ENCODE measurements around the gene SH2D1A. TPM values are rescaled to one million over a fixed set of nuclear protein-coding genes. Genes with fewer than 3 reads are reported as not detected.
"Not testable (repeated sequence)": the region's sequence is repeated elsewhere in the genome, so short reads cannot be mapped to it uniquely, and the experiment has no call there.

The SH2D1A gene
- total RNA-seq, 2 donors from 2014 or later: 0.52 TPM; not detected in 1

DNA sequence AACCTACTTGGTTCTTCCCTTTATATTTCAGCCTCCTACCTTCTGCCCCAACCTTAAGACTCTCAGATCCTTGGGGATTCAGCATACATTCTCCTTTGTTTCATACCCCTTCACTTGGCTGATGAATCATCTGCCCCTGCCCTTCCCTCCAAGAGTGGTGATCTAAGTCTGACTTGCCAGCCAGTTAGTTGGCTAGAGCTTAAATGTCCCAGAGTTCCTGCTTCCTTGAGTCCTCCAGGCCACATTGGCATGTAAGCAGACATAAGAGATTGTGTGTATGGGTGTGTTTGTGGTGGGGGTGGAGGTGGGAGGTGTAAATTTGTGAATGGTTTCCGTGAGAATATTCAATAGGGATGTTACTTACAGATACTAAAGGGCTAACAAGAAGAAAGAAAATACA is 17.6 kb upstream of the SH2D1A start:
- Histone ChIP-seq H3K9me3 (no peaks in the 10 kb centered on the region), H3K27ac (no peak overlapping the region), H3K4me3 (no peak overlapping the region), H3K36me3 (replicated peaks in 1 of 2; ENCODE audit: insufficient read depth in 1 of 2, low read depth in 2 of 2) (no peaks in the 10 kb centered on the region), H3K4me1 (no peaks in the 10 kb centered on the region), H3K27me3 (no peaks in the 10 kb centered on the region)
- TF ChIP-seq, protein P1, sequence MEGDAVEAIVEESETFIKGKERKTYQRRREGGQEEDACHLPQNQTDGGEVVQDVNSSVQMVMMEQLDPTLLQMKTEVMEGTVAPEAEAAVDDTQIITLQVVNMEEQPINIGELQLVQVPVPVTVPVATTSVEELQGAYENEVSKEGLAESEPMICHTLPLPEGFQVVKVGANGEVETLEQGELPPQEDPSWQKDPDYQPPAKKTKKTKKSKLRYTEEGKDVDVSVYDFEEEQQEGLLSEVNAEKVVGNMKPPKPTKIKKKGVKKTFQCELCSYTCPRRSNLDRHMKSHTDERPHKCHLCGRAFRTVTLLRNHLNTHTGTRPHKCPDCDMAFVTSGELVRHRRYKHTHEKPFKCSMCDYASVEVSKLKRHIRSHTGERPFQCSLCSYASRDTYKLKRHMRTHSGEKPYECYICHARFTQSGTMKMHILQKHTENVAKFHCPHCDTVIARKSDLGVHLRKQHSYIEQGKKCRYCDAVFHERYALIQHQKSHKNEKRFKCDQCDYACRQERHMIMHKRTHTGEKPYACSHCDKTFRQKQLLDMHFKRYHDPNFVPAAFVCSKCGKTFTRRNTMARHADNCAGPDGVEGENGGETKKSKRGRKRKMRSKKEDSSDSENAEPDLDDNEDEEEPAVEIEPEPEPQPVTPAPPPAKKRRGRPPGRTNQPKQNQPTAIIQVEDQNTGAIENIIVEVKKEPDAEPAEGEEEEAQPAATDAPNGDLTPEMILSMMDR (IDR thresholded peaks at IDR 0.05): no peak
- no peak for TF ChIP-seq POLR2A (IDR thresholded peaks at IDR 0.05)
- 67 to 90% methylated on average over 1 of the region's 1 CpG for WGBS, 2 donors
- DNase-seq (no peak), ATAC-seq (no peak)
- intact Hi-C loops (cut with DNase I): no loop called here

DNA sequence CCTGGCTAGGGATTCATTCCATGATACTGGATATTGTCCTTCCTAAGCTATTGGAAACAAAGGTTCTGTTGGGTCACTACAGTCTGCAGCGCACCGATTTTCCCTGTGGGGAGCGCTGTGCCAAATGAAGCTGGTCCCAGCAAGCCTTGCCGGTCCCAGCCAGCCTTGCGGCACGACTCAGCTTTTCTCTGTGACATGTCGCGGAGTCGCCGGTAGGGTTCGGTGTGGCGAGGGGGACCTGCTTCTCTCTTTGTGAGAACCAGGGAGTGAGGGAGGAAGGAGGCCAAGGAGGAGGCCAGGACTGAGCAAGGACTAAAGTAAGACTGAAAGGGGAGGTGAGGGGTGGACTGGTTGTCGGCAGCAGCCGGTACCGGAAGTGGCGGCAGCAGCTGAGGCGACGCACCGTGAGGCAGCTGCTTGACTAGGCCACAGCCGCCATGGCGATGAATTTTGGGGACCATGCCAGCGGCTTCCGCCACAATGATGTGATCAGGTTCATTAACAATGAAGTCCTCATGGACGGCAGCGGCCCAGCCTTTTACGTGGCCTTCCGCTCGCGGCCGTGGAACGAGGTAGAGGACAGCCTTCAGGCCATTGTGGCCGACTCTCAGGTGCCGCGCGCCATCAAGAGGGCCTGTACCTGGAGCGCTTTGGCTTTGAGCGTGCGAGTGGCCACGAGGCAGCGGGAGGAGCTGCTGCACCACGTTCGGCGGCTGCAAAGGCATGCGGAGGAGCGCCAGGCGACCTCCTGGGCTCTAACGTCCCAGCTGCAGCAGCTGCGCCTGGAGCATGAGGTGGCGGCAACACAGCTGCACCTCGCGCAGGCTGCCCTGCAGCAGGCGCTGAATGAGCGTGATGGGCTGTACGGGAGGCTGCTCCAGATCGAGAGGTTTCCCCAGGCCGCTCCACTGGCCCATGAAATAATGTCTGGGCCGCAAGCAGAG is 13.6 kb upstream of the SH2D1A start, which contains the start of gene TEX13D:
TSS of gene TEX13D (plus strand) at position 180 of the 944 bp plus-strand sequence. CDS start at position 438, 258 bp downstream.
- no peak for DNase-seq
- no peaks in the 10 kb centered on the region for H3K27me3 ChIP-seq
- H3K27ac ChIP-seq: no peak within 1 kb of the TSS
- no peaks in the 10 kb centered on the region for H3K4me1 ChIP-seq
- H3K9me3 ChIP-seq: no peaks in the 10 kb centered on the region
- 95 to 100% methylated on average over 13 to 15 of the region's 57 CpGs for WGBS, 2 donors
- no peaks in the 10 kb centered on the region for H3K36me3 ChIP-seq (replicated peaks in 1 of 2; ENCODE audit: insufficient read depth in 1 of 2, low read depth in 2 of 2)
- ATAC-seq: no peak
- TF ChIP-seq, protein P1 (IDR thresholded peaks at IDR 0.05): no peak
- no peak for TF ChIP-seq POLR2A (IDR thresholded peaks at IDR 0.05)
- intact Hi-C loops (cut with DNase I): no loop called here
- H3K4me3 ChIP-seq: no peak within 1 kb of the TSS

DNA sequence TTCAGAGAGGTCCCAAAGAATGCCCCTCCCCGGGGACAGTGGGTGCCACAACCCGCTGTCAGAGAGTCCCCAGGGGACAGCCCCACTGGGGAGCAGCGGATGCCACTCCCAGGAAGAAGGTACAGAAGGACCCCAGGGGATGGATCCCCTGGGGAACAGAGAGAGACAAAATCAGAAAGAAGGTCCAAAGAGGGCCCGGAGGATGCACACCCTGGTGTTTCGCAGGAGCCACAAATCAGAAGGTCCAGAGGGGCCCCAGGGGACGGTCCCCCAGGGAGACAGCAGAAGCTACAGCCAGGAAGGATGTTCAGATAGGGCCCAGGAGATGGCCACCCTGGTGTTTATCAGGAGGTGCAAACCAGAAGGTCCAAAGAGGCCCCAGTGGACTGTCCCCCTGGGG is 12.5 kb upstream of the SH2D1A start:
- TF ChIP-seq, protein P1 (IDR thresholded peaks at IDR 0.05): no peak
- no peak for TF ChIP-seq POLR2A (IDR thresholded peaks at IDR 0.05)
- Histone ChIP-seq H3K9me3 (no peaks in the 10 kb centered on the region), H3K36me3 (replicated peaks in 1 of 2; ENCODE audit: insufficient read depth in 1 of 2, low read depth in 2 of 2) (no peaks in the 10 kb centered on the region), H3K27ac (no peak overlapping the region), H3K27me3 (no peaks in the 10 kb centered on the region), H3K4me1 (no peaks in the 10 kb centered on the region), H3K4me3 (no peak overlapping the region)
- no peak for DNase-seq
- no peak for ATAC-seq
- intact Hi-C loops (cut with DNase I): no loop called here
- 85% methylated on average over 4 of the region's 6 CpGs; no CpG with 5 or more reads in 1 of the 2 donors for WGBS, 2 donors

DNA sequence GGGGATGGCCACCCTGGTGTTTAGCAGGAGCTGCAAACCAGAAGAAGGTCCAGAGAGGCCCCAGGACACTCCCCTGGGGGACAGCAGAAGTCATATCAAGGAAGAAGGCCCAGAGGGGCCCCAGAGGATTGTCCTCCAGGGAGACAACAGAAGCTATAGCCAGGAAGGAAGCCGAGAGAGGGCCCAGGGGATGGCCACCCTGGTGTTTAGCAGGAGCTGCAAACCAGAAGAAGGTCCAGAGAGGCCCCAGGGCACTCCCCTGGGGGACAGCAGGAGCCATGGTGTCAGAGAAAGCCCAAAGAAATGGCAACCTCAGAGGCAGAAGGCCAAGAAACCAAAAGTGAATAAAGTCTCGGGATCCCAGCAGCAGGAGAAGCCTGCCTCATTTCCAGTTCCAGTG is 11.8 kb upstream of the SH2D1A start:
- H3K4me3 ChIP-seq; DNase-seq; H3K27ac ChIP-seq; ATAC-seq; intact Hi-C loops (cut with DNase I); H3K4me1 ChIP-seq; H3K36me3 ChIP-seq (replicated peaks in 1 of 2; ENCODE audit: insufficient read depth in 1 of 2, low read depth in 2 of 2); H3K9me3 ChIP-seq; H3K27me3 ChIP-seq: not testable (repeated sequence)
- 70 to 85% methylated on average over 2 of the region's 2 CpGs for WGBS, 2 donors

DNA sequence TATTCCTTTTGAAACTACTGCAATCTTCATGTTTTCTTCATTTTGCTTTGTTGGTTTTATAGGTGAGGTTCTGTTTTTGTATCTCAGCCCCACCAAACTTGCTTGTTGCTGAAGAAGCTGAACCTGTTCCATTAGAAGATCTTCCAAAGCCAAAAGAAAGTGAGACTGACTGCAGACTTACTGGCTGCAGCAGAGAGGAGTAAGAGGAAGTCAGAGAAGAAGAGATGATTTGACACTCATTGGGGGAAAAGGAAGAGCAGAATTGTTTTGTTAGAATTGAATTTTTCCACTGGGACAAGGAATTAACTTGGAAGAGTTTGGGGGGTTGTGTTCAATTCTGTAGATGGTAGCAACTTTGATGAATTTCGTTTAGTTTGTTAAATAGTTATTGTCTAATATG is 10.8 kb upstream of the SH2D1A start:
- Histone ChIP-seq H3K9me3 (no peaks in the 10 kb centered on the region), H3K27me3 (no peaks in the 10 kb centered on the region), H3K4me3 (no peak overlapping the region), H3K36me3 (replicated peaks in 1 of 2; ENCODE audit: insufficient read depth in 1 of 2, low read depth in 2 of 2) (no peaks in the 10 kb centered on the region), H3K27ac (no peak overlapping the region), H3K4me1 (no peaks in the 10 kb centered on the region)
- DNase-seq: no peak
- ATAC-seq: no peak
- WGBS, 2 donors: 38 to 42% methylated on average over 1 of the region's 1 CpG
- TF ChIP-seq POLR2A (IDR thresholded peaks at IDR 0.05): no peak
- TF ChIP-seq, protein P1 (IDR thresholded peaks at IDR 0.05): no peak
- intact Hi-C loops (cut with DNase I): no loop called here

All from body of pancreas (tissue), 4 donors.